Measurements from ENCODE around the gene MAEA.
A peak's percentile ranks its signal among the peaks of the same experiment; 100 is the strongest.

MAEA gene

DNA sequence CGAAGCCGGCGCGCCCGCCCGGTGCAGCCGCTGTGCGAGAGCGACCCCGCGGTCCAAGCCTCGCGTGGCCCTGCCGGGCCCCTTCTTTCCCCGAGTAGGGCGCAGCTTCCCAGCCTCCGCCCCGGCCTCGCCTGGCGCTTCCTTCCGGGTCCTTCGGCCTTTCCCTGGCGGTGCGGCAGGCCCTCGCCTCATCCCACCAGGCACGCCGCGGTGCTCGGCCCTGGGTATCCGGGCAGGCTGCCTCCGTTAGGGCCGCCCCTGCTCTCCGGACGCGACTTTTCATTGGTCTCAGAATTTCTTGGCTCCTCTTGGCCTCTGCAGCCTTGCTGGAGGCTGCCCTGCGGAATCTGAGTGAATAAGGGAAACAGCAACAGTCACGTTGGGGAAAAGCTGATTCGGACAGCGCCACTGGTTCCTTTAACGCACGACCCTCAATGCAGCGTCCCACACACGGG lies 57.7 kb downstream of the MAEA start:
- Histone ChIP-seq H3K4me1 (ENCODE audit: control extremely low read depth in 1 of 4, control insufficient read depth in 4 of 4, insufficient read depth in 4 of 4, low read length in 3 of 4) (peaks cover 6 to 30% (median 27%) of the 10 kb centered on the region in 4 experiments), H3K36me3 (ENCODE audit: control insufficient read depth in 4 of 4, insufficient read depth in 4 of 4, low read length in 3 of 4) (peaks cover 0 to 16% (median 1%) of the 10 kb centered on the region in 4 experiments), H3K27ac (ENCODE audit: insufficient read depth in 1 of 2, low read depth in 1 of 2, low read length in 2 of 2, poor library complexity in 1 of 2, severe bottlenecking in 2 of 2) (peak overlapping the region; percentile 75 to 86), H3K4me3 (ENCODE audit: control insufficient read depth in 1 of 7, extremely low read depth in 1 of 7, insufficient read depth in 4 of 7, low read depth in 2 of 7, low read length in 6 of 7) (peak overlapping the region; percentile 64 to 94 (median 89)), H3K27me3 (replicated peaks in 2 of 5; ENCODE audit: control insufficient read depth in 4 of 5, insufficient read depth in 5 of 5, low read length in 4 of 5) (no peaks in the 10 kb centered on the region), H3K9me3 (ENCODE audit: control extremely low read depth in 1 of 5, control insufficient read depth in 4 of 5, insufficient read depth in 2 of 5, low read depth in 1 of 5, low read length in 4 of 5) (no peaks in the 10 kb centered on the region)
- DNase-seq = peak; percentile 73 to 88 (median 85)
- ChIA-PET CTCF (interaction anchor here (0.9 to 6.4 kb wide), 10 partner anchors 9 to 346 kb away, joined by 3 to 32 read pairs (median 4); no protein-coding TSS in a partner anchor), POLR2A (interaction anchor here (0.7 to 3.2 kb wide), 2 partner anchors 46 to 99 kb away, joined by 3 to 26 read pairs; partner anchors contain the start of gene CTBP1)
- under 1% methylated on average over 43 of the region's 43 CpGs for WGBS (ENCODE audit: insufficient coverage)

DNA sequence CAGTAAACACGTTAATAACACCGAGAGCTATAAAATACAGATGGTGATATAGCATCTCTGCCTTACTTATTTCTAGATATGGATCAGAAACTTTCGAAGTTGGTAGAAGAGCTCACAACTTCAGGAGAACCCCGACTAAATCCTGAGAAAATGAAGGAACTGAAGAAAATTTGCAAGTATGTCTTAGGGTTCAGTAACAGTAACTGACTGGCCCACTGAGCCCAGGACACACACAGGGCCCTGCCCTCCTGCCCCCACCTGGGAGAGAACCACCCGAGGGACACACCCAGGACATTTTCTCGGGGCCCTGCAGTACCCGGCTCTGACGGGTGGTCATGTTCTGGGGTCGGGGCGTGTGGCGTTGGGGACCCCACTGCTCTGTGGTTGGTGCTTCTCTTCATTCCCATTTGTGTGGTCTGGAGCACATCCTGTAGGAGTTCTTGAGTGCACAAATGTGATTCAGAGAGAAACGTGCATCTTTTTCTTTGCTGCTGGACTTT lies 58.4 kb downstream of the MAEA start:
- CTCF ChIA-PET = interaction anchor here (0.9 to 6.4 kb wide), 5 partner anchors 98 to 282 kb away, joined by 3 to 32 read pairs (median 5); no protein-coding TSS in a partner anchor
- 90% methylated on average over 7 of the region's 12 CpGs for WGBS (ENCODE audit: insufficient coverage)
- peak in 1 of 3 donors; percentile 6 for DNase-seq
- POLR2A ChIA-PET = interaction anchor here (3.2 kb wide), 1 partner anchor 99 kb away, joined by 26 read pairs; the partner anchor contains the start of gene CTBP1
- Histone ChIP-seq H3K27ac (ENCODE audit: insufficient read depth in 1 of 2, low read depth in 1 of 2, low read length in 2 of 2, poor library complexity in 1 of 2, severe bottlenecking in 2 of 2) (peak overlapping the region; percentile 75 to 86), H3K4me3 (ENCODE audit: control insufficient read depth in 1 of 7, extremely low read depth in 1 of 7, insufficient read depth in 4 of 7, low read depth in 2 of 7, low read length in 6 of 7) (peak overlapping the region; percentile 64 to 94 (median 89)), H3K36me3 (ENCODE audit: control insufficient read depth in 4 of 4, insufficient read depth in 4 of 4, low read length in 3 of 4) (peaks cover 0 to 20% (median 2%) of the 10 kb centered on the region in 4 experiments), H3K27me3 (replicated peaks in 2 of 5; ENCODE audit: control insufficient read depth in 4 of 5, insufficient read depth in 5 of 5, low read length in 4 of 5) (no peaks in the 10 kb centered on the region), H3K4me1 (ENCODE audit: control extremely low read depth in 1 of 4, control insufficient read depth in 4 of 4, insufficient read depth in 4 of 4, low read length in 3 of 4) (peaks cover 6 to 30% (median 27%) of the 10 kb centered on the region in 4 experiments), H3K9me3 (ENCODE audit: control extremely low read depth in 1 of 5, control insufficient read depth in 4 of 5, insufficient read depth in 2 of 5, low read depth in 1 of 5, low read length in 4 of 5) (no peaks in the 10 kb centered on the region)

DNA sequence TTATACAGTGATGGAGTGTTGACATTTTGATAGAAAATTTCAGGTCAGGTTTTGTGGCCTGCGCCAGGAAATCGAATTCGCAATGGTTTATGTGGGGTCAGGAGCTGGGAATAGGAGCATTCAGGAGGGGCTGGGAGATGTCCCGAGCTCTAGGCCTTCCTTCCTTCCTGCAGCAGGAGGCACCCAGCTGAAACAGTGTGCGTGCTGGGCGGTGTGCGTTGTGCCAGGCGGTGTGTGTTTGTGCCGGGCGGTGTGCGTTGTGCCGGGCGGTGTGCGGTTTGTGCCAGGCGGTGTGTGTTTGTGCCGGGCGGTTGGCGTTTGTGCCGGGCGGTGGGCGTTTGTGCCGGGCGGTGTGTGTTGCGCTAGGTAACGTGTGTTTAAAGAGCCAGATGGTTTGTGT lies 59.1 kb downstream of the MAEA start:
- CTCF ChIA-PET = interaction anchor here (1.5 to 6.4 kb wide), 4 partner anchors 101 to 378 kb away, joined by 3 to 32 read pairs (median 4); no protein-coding TSS in a partner anchor
- H3K4me1 ChIP-seq (ENCODE audit: control extremely low read depth in 1 of 4, control insufficient read depth in 4 of 4, insufficient read depth in 4 of 4, low read length in 3 of 4) = peaks cover 6 to 30% (median 27%) of the 10 kb centered on the region in 4 experiments
- H3K9me3 ChIP-seq (ENCODE audit: control extremely low read depth in 1 of 5, control insufficient read depth in 4 of 5, insufficient read depth in 2 of 5, low read depth in 1 of 5, low read length in 4 of 5) = no peaks in the 10 kb centered on the region
- POLR2A ChIA-PET = no interaction called here
- no peak overlapping the region for H3K4me3 ChIP-seq (ENCODE audit: control insufficient read depth in 1 of 7, extremely low read depth in 1 of 7, insufficient read depth in 4 of 7, low read depth in 2 of 7, low read length in 6 of 7)
- peaks cover 0 to 23% (median 3%) of the 10 kb centered on the region in 4 experiments for H3K36me3 ChIP-seq (ENCODE audit: control insufficient read depth in 4 of 4, insufficient read depth in 4 of 4, low read length in 3 of 4)
- H3K27ac ChIP-seq (ENCODE audit: insufficient read depth in 1 of 2, low read depth in 1 of 2, low read length in 2 of 2, poor library complexity in 1 of 2, severe bottlenecking in 2 of 2) = no peak overlapping the region
- 97% methylated on average over 8 of the region's 25 CpGs for WGBS (ENCODE audit: insufficient coverage)
- no peak for DNase-seq
- no peaks in the 10 kb centered on the region for H3K27me3 ChIP-seq (replicated peaks in 2 of 5; ENCODE audit: control insufficient read depth in 4 of 5, insufficient read depth in 5 of 5, low read length in 4 of 5)

GRCh38 chr4:1349359-1350168 lies 59.9 kb downstream of the MAEA start:
- CTCF ChIA-PET = interaction anchor here (0.9 to 6.4 kb wide), 4 partner anchors 102 to 377 kb away, joined by 3 to 32 read pairs (median 6); no protein-coding TSS in a partner anchor

DNA sequence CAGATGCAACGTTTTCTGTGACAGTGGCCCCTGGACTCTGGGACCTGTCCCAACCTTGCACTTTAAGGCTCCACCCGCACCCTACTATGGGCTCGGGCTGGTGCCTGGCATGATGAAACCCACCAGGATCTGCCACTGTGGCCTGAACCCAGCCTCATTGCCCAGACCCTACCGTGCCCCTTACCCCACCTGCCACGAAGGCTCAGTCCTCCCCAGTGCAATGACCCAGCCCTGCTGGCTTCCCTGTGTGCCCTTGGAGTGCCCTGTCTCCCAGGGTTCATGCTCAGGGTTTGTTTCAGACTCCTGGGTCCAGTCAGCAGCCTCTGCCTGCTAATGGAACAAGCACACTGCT lies 60.5 kb downstream of the MAEA start:
- peaks cover 0 to 29% (median 4%) of the 10 kb centered on the region in 4 experiments for H3K36me3 ChIP-seq (ENCODE audit: control insufficient read depth in 4 of 4, insufficient read depth in 4 of 4, low read length in 3 of 4)
- POLR2A ChIA-PET = no interaction called here
- no peak overlapping the region for H3K27ac ChIP-seq (ENCODE audit: insufficient read depth in 1 of 2, low read depth in 1 of 2, low read length in 2 of 2, poor library complexity in 1 of 2, severe bottlenecking in 2 of 2)
- no peak for DNase-seq
- H3K27me3 ChIP-seq (replicated peaks in 2 of 5; ENCODE audit: control insufficient read depth in 4 of 5, insufficient read depth in 5 of 5, low read length in 4 of 5) = no peaks in the 10 kb centered on the region
- H3K9me3 ChIP-seq (ENCODE audit: control extremely low read depth in 1 of 5, control insufficient read depth in 4 of 5, insufficient read depth in 2 of 5, low read depth in 1 of 5, low read length in 4 of 5) = no peaks in the 10 kb centered on the region
- CTCF ChIA-PET = interaction anchor here (0.9 to 6.4 kb wide), 7 partner anchors 103 to 377 kb away, joined by 3 to 32 read pairs (median 3); no protein-coding TSS in a partner anchor
- peaks cover 6 to 26% (median 23%) of the 10 kb centered on the region in 4 experiments for H3K4me1 ChIP-seq (ENCODE audit: control extremely low read depth in 1 of 4, control insufficient read depth in 4 of 4, insufficient read depth in 4 of 4, low read length in 3 of 4)
- 97% methylated on average over 5 of the region's 5 CpGs for WGBS (ENCODE audit: insufficient coverage)
- H3K4me3 ChIP-seq (ENCODE audit: control insufficient read depth in 1 of 7, extremely low read depth in 1 of 7, insufficient read depth in 4 of 7, low read depth in 2 of 7, low read length in 6 of 7) = no peak overlapping the region

More at GRCh38 chr4:1349359-1350168, 59.9 kb downstream of the MAEA start:
- Histone ChIP-seq H3K27me3 (replicated peaks in 2 of 5; ENCODE audit: control insufficient read depth in 4 of 5, insufficient read depth in 5 of 5, low read length in 4 of 5) (no peaks in the 10 kb centered on the region), H3K36me3 (ENCODE audit: control insufficient read depth in 4 of 4, insufficient read depth in 4 of 4, low read length in 3 of 4) (peaks cover 0 to 23% (median 3%) of the 10 kb centered on the region in 4 experiments), H3K4me1 (ENCODE audit: control extremely low read depth in 1 of 4, control insufficient read depth in 4 of 4, insufficient read depth in 4 of 4, low read length in 3 of 4) (peaks cover 6 to 30% (median 27%) of the 10 kb centered on the region in 4 experiments), H3K27ac (ENCODE audit: insufficient read depth in 1 of 2, low read depth in 1 of 2, low read length in 2 of 2, poor library complexity in 1 of 2, severe bottlenecking in 2 of 2) (no peak overlapping the region), H3K4me3 (ENCODE audit: control insufficient read depth in 1 of 7, extremely low read depth in 1 of 7, insufficient read depth in 4 of 7, low read depth in 2 of 7, low read length in 6 of 7) (no peak overlapping the region), H3K9me3 (ENCODE audit: control extremely low read depth in 1 of 5, control insufficient read depth in 4 of 5, insufficient read depth in 2 of 5, low read depth in 1 of 5, low read length in 4 of 5) (no peaks in the 10 kb centered on the region)
- WGBS (ENCODE audit: insufficient coverage) = 97% methylated on average over 23 of the region's 29 CpGs
- no peak for DNase-seq
- POLR2A ChIA-PET = no interaction called here

DNA sequence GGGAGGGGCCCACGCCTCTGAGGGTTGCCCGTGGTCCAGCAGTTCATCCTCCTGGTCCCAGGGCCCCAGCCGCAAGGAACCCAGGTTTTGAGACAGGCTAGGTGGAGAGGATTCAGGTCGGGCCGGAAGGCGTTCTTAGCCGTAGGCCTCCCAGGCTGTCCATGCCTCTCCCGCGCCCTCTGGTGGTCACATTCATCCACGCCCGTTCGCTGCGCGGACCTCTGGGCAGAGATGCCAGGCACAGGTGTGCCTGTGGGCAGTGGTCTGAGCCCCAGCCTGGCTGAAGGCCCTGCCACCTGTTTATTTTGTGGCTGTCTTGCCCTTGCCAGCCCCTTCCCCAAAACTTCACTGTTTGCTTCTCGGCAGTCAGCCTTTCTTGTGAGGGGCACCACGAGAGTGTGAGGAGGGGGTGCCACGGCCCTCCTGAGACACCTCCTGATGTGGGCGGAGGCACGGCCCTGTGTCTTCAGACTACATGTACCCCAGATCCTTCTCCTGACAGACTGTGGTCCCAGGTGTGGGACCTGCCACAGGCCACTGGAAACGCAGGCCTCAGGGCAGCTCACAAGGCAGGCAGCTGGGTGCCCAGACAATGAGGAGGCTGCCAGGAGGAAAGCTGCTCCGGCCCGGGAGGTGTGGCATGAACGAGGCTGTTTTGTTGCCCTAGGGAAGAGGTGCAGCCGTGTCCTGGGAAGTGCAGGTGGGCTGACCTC lies 62.3 kb downstream of the MAEA start:
- peak; percentile 74 to 85 (median 81) for DNase-seq
- CTCF ChIA-PET = interaction anchor here (0.6 to 1.5 kb wide), 6 partner anchors 23 to 280 kb away, joined by 3 to 5 read pairs (median 4); no protein-coding TSS in a partner anchor
- WGBS (ENCODE audit: insufficient coverage) = 36% methylated on average over 18 of the region's 24 CpGs
- Histone ChIP-seq H3K27ac (ENCODE audit: insufficient read depth in 1 of 2, low read depth in 1 of 2, low read length in 2 of 2, poor library complexity in 1 of 2, severe bottlenecking in 2 of 2) (no peak overlapping the region), H3K4me1 (ENCODE audit: control extremely low read depth in 1 of 4, control insufficient read depth in 4 of 4, insufficient read depth in 4 of 4, low read length in 3 of 4) (peaks cover 6 to 18% (median 16%) of the 10 kb centered on the region in 4 experiments), H3K36me3 (ENCODE audit: control insufficient read depth in 4 of 4, insufficient read depth in 4 of 4, low read length in 3 of 4) (peaks cover 0 to 36% (median 5%) of the 10 kb centered on the region in 4 experiments), H3K27me3 (replicated peaks in 2 of 5; ENCODE audit: control insufficient read depth in 4 of 5, insufficient read depth in 5 of 5, low read length in 4 of 5) (no peaks in the 10 kb centered on the region), H3K9me3 (ENCODE audit: control extremely low read depth in 1 of 5, control insufficient read depth in 4 of 5, insufficient read depth in 2 of 5, low read depth in 1 of 5, low read length in 4 of 5) (no peaks in the 10 kb centered on the region), H3K4me3 (ENCODE audit: control insufficient read depth in 1 of 7, extremely low read depth in 1 of 7, insufficient read depth in 4 of 7, low read depth in 2 of 7, low read length in 6 of 7) (no peak overlapping the region)
- POLR2A ChIA-PET = no interaction called here
